Inflammatory macrophage treated with lipopolysaccharide for 1 hour (primary cell): ENCODE measurements around the gene ABHD16B.

Experiments used
- DNase-seq, 2 donors: peaks; one replicate each; pipeline ENCODE4 v3.0.0-alpha.2; 2020 to 2022

ABHD16B gene

DNA sequence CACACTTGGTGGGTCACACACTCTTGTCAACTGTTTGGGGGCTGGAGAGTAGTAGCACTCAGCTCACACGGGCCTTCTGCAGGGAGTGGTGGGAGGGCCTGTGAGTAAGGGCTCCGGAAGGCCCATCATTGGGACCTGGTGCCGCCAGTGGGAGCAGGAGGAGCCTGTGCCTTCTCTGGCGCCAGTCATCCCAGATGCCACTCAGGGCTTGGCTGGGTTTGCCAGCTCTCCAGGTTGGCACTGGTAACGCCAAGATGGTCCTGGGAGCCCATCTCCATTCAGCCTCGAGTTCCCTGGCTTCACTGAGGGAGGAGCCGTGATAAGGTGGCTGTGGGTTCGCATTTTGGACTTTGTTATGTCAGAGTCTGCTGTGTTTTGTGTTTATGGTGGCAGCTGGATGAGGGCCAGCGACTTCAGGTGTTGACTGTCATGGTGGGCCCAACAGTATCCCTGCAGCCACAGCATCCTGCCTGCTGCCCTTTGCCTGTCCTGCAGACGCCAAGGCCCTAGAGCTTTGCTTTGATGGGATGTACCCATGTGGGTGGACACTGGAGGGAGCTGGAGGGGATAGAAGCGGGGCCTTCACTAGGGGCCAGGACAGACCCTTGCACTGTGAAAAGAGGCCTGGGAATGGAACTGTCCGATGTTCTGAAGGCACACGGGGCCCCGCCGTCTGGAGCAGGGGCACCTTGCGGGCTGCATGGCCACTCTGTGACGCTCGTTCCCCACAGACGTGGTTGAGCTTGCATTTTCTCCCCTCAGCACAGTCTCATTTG lies 20.3 kb downstream of the ABHD16B start:
- DNase-seq, result no peak

DNA sequence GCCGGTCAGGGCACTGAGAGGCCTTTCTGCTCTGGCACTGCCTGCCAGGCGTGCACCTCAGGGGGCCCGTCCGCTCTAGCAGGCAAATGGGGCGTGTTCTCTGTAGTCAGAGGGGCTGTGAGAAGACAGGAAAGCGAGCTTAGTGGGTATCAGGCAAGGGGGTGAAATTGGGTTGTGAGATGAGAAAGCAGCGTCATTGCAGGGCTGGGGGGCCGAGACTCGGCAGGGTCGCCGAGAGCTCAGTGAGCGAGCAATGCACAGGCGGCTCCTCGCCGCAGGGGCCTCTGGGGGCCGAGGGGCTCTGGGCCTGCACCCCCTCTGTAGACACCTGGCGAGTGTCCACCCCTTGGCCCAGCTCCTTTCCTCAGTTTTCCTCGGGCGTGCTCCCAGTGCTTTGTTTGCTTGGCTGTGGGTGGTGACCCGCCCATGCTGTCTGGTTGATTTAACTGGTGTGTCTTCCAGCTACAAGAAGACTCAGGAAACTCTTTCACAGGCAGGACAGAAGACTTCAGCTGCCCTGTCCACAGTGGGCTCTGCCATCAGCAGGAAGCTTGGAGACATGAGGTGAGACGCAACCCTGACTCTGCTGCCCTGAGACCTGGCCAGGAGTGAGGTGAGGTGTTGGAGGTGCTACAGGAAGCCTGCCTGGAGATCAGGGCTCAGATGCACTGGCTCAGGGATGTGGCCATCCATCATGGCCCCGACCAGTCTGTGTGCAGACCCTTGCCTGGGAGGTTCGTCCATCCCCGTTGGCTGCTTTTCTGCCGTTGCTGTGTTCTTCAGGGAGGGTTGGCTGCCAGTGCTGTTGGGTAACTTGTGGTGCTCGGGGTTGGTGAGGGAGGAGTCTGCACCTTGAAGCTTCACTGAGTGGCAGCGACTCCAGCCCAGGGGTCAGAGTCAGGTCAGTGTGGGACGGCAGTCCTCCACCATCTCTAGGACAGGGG lies 21.2 kb downstream of the ABHD16B start:
- no peak for DNase-seq

DNA sequence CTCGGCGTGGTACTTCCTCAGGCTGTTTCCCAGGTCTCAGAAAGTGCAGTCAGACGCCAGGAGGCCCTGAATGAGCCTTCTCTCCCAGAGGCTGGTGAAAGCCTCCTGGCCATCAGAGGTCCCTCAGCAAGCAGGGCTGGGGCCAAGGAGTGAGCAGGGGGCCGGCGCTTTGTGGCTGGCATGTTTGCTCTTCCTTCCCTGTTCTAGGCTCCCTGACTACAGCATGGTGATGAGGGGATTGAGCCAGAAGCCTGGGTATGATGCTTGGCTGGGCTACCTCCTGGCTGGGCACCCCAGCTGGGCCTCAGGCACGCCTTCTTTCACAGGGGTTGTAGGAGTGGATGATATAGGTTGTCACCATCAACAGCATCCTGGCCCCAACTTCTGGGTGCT lies 21.9 kb downstream of the ABHD16B start:
- DNase-seq, result no peak

DNA sequence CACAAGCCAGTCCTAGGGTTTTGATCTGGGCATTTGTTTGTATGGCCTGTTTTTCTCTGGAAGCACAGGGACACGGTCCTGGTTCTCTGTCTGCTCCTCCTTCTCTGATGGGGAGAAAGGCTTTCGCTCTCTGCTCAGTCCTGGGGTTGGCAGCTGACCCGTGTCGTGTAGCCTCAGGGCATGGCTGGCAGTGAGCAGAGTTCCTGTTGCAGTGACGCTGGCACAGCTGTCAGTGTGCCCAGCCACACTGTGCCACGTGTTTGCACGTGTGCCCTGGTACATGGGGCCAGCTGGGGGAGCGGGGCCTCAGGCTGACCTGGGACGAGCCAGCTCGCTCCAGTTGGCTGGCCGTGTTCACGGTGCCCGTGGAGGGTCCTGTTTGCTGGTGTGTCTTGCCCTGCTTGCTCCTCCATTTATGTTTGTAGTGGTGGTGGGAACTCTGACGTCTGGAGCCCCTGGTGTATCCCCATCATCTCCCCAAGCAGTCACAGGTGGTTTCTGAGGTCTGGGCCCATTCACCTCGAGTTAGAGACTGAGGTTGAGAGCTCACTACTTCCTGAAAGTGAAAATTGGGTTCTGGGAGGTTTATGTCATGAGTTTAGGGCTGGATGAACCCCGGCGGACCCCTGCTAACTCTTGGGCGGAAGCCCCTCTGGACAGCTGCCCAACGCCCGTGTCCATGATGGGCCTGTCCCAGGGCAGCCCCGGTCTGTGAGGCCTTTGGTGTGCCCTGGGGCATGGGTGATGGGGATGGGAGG lies 23.4 kb downstream of the ABHD16B start:
- no peak for DNase-seq

DNA sequence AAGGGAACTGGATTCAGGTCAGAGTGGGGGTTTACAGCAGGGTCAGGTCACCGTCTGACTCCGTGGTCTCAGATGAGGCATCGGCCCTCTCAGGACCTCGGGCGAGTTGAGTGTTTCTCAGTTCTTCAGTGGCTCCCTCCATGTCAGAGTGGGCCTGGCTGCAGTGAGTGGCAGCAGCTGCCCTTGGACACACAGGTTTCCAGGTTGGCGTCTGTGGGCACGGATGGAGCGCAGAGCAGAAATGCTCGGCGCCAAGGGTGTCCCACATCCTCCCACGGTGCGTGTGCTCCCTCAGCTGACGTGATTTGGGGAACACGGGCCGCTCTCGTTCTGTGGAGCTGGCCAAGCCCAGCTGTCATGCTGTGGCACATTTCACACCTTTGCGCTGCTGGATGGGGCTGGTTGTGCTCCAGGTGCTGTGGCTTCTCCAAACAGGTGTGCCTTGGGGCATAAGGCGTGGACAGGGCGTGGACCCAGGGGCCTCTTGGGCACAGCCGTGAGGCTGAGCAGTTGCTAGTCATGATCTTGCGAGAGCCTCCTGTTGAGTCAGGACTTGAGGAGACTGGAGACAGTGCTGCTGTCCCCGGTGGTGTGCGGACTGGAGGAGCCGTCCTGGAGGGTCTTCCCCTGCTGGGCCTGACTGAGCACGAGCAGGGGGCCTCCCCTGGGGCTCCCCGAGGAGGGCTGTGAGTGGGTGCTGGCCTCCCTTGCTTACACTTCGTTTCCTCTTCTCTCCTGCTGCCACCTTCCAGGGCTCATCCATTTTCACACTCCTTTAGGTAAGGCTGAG lies 24.2 kb downstream of the ABHD16B start:
- DNase-seq, result no peak

DNA sequence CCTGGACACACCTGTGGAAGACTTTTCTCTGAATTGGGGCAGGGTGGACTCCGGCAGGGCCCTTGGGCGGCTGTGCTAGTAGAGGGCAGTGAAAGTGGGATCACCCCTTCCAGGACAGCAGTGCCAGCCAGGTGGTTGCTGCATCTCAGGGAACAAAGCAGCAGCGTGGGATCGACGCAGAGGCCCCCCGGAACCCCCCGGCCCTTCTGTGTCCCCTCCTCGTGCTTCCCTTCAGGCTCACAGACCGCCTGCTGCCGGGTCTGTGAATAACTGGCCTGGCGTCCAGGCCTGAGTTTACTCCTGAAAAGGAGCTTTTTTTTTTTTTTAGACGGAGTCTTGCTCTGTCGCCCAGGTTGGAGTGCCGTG lies 24.7 kb downstream of the ABHD16B start:
- DNase-seq, result no peak

DNA sequence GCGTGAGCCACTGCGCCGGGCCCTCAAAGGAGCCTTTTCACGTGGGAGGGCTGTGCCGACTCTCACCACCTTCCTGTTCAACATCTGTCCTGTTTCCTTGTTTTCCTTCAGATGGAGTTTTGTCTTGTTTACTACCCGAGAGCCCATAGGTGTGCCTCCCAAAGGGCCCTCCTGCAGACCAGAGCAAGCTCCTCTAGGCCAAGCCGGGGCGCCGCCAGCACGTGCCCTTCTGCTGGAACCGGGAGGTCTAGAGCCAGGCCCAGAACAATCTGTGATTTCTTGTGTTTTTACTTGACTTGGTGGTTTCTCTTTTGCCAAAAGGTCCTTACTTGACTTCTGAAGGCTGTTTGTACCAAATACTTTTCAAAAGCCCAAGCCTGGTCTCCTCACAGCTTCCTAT lies 25.6 kb downstream of the ABHD16B start:
- DNase-seq, result no peak

DNA sequence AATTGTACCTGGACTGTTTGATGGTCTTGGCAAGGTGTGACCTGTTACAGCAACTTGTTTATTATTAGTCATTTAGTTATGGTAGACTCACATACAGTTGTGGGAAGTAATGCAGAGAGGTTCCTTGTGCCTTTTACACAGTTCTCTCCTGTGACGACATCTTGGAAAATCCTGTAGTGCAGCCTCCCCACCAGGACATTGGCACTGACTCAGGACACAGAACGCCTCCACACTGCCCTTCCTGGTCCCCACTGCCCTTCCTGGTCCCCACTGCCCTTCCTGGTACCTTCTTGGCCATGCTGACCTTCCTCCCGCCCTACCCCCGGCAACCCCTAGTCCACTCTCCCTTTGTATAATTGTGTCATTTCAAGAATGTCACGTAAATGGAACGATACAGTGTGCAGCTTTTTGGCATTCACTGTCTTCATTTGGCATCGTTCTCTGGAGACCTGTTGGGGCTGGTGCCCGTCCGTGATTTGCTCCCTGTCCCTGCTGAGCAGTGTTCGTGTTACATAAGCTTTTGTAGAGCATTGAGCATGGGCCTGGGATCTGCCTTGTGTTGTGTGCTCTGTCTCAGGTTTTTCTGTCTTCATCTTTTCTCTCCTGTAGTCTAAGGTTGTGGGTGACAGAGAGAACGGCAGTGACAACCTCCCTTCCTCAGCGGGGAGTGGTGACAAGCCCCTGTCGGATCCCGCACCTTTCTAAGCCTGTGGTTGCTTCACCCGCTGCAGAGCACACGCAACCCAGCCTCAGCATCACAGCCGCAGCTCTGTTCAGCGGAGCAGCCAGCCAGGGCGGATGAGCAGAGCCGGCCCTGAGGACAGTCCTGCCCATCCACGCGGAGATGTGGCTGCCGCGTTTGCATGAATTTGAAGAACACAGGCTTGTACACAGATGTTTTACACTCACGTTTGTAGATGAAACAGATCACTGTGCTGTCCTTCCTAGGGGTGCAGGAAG lies 28.2 kb downstream of the ABHD16B start:
- DNase-seq, result peak; percentile 92 to 94

DNA sequence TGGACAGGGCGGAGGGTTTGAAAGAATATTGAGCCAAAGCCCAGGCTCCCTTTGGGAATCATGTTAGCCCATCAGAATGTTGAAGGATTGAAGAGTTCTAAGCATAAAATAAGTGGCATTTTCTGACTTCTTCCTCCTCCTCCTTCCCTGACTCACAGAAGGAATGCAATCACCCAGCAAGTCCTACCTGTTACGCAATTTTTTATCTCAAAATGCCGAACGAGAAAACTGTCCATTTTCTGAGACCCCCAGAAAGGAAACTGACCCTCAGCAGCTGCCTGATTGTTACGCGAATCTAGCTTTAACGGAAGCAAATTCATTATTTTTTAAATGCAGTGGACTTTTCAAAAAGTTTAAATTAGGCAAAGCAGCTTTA lies 28.9 kb downstream of the ABHD16B start:
- DNase-seq, result peak in 1 of 2 donors; percentile 35

DNA sequence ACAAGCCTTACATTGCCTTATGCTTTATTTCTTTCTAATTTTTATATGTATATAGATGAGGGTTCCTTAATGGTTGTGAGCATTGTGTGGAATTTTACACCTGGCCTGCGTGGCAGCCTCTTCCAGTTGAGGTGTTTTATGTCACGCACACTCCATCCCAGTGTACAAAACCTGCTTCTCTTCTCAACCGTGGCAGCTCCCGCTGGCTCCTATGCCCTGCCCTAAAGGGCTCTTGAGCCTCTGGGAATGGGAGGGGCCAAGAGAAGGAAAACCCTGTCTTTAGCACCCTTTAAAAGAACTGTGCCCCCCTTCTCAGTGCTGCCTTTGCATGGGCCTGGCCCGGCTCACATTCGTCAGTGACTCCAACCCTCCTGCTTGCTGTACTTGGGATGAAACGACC lies 29.3 kb downstream of the ABHD16B start:
- DNase-seq, result no peak

DNA sequence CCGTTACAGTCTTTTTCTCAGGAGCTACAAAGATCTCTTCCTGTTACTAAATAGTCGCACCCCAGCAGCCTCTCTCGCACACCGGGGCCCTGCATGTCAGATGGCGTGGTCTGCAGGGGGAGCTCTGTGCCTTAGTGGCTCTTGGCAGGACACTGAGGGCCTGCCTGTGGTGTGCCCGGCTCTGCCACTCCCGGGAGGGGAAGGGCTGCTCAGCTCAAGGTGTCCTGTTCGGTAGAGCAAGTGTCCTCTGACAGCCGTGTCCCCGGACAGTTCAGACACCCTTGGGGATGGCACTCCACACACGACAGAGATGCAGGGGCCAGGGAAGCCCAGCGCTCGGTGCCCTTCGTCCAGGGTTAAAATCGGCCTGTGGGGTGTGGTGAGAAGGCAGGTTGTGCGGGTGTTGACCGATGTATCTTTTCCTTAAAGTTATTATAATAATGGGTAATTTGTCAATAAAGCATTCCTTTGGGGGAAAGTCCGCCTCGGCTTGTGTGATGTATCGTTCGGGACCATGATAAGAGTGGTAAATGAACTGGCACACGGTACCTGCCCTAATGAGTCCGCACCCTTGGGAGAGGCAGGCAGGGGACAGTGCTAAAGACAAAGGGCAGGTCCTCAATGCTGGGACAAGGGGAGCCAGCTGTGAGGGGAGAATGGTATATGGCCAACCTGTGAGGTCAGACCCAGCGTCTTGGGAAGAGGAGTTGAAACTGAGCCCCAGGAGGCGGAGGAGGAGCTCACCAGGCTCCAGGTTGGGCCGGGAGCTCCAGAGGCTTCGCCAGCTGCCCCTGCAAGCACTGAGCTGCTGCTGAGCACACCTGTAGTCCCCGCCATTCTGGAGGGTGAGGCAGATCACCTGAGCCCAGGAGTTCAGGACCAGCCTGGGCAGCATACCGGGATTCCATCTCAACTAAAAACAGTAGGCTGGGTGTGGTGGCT lies 30.0 kb downstream of the ABHD16B start:
- no peak for DNase-seq

DNA sequence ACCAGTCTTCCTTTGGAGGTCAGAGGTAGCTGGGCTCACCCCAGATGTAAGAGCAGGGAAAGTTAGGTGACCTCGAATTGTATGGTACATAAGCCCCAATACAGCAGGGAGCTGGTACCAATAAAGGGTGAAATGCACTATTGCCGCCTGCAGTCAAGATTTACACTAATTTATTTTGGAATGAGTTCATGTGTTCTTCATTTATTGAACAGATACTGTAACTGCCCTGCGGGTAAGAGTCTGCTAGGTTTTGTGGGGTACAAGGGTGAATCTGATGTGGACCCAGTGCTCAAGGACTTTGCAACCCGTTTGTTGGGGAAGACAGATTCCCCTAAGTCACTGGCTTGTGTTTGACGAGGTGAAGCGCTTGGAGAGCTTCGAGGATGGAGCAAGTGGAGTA lies 31.1 kb downstream of the ABHD16B start:
- no peak for DNase-seq

DNA sequence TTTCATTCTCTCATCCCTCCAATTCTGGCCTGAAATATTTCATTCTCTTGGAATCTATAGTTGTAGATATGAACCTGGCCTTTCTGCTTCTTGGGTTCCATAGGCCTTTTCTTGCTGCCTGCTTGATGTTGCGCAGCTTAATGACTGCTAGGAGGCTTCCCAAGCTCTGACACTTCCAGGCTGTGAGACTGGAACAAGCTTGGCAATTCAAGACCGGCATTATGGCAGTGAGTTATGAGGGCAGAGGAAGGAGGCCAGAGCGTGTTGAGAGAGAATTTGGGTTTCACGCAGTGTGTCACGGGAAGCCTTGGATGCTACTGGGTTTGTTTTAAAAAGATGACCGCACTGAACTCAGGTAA lies 32.7 kb downstream of the ABHD16B start:
- DNase-seq, result no peak

DNA sequence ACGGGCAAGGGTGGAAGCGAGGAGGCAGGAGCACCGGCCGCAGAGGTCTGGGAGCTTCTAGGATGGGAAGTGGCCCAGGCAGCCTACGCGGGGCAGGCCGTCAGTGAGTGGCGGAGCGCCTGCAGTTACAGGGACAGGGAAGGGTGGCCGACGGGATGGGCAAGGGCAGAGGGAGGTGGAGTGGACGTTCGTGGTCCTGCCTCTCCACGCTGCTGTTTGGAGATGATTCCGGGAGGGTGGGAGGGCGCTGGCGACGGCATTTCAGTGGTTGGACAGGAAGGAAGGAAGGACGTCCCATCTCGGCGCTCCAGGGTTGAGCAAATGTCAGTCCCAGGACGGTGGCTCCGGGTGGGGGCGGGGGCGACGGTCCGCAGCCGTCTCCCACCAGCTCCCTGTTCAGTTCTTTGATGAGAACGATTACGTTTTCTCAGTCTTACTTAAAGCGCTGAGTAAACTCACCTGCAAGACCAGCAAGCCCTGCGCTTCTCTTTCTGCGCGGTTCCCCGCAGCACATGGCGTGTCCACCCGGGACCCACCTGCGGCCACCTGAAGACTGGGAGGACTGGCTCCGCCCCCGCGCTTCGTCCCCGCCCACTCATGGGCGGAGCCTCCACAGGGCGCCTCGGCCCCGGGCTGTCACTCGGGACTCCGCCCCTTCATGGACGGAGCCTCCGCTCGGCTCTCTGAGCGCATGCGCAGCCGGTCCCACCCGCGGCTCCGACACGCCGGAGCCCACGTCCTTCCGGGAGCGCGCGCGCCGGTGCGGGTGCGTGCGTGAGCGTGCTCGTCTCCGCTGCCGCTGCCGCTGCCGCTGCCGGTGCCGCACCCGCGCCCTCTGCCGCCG lies 33.3 kb downstream of the ABHD16B start, which contains the start of gene DNAJC5:
DNAJC5 (plus strand) TSS at position 769 of the 844 bp plus-strand sequence. CDS start 33,220 bp downstream, outside the sequence.
- DNase-seq, result peak; percentile 94 to 96

DNA sequence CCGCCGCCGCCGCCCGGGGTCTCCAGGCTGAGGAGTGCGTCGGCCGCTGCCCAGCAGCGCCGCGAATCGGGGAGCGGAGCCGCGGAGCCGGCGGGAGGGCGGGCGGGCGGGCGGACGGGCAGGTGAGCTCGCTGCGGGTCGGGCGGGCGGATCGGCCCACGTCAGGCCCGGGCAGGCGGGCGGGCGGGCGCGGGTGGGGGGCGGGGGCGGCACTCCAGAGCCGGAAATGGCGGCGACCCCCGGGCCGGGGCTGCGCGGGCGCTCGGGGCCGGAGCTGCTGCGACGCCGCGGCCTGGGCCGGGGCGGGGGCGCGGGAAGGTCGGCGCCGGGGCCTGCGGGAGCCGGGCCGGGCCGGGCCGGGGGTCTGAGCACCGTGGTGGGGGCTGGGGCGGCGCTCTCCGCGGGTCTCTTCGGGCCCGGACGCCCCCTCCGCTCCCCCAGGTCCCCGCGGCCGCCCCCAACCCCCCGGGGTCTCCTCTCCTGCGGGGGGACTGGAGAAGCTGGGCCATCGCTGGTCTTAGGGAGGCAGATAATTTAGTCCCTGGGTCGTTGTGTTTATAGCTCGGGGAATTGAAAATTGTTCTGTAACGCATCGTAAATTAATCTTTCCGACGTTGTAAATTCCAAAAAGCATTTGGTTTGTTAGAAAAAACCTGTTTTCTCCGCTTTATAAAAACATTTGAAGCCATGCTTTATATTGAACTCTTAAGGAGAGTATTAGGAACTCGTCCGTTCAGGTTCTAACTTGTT lies 34.1 kb downstream of the ABHD16B start:
- DNase-seq, result no peak

DNA sequence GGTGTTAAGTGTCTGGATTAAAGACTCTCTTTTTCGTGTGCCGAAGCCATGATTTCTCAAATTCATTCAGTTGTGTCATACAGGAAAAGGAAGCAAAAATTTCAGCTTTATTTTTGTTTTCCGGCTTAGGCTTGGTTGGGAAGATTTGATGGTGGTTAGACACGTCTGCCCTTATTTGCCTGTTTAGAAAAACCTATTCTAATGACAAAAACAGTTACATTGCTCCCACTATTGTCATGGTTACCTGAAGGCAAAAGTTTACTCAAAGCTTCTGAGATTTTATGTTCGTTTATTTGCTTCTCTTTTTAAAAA lies 34.6 kb downstream of the ABHD16B start:
- peak in 1 of 2 donors; percentile 65 for DNase-seq

DNA sequence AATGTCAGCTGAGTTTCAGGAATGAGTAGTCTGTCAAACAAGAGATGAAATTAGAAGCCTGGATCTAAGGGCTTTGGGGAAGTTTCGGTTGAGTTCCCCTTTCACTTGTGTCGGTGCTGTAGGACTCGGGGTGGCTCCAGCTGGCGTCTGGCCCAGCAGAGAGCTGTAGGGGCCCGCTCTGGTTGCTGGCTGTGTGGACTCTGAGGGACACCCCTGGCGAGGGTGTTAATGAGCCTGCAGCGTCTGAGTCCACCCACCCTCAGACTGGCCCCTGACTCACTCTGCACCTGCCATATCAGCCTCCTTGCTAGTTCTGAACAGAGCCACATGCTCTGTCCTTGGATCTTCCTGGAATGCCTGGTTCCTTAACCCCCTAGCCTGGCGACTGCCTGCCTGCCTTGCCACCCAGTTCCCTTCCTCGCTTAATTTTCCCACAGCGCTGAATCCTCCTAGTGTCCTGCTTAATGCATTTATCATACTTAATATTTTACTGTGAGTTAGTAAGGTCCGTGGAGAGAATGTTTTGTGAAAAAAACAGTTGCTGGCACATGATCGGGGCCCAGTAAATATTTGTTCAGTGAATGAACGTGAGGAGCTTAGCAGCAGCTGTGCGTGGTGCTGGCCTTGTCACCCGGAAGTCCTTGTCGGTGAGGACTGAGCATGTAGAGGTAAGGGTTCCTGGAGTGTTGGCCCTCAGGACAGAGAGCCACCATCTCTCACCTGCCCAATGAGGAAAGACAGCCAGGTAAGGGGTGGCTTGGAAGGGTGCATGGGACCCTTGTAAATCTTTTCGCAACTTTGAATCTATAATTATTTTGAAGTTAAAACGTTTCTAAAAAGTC lies 35.2 kb downstream of the ABHD16B start:
- DNase-seq, result peak; percentile 84 to 85
